HG03378 (cell line): Measurements from ENCODE around the gene IGSF10.
"Not testable (repeated sequence)": the region's sequence is repeated elsewhere in the genome, so short reads cannot be mapped to it uniquely, and the experiment has no call there.

ENCODE experiments used
- ATAC-seq: cut with Tn5 transposase; IDR thresholded peaks from one replicate; pipeline ENCODE4 v1.9.1; 2021; ENCODE audit warnings: mild to moderate bottlenecking, moderate library complexity; ENCODE audit not compliant: unreplicated experiment

Gene IGSF10

DNA sequence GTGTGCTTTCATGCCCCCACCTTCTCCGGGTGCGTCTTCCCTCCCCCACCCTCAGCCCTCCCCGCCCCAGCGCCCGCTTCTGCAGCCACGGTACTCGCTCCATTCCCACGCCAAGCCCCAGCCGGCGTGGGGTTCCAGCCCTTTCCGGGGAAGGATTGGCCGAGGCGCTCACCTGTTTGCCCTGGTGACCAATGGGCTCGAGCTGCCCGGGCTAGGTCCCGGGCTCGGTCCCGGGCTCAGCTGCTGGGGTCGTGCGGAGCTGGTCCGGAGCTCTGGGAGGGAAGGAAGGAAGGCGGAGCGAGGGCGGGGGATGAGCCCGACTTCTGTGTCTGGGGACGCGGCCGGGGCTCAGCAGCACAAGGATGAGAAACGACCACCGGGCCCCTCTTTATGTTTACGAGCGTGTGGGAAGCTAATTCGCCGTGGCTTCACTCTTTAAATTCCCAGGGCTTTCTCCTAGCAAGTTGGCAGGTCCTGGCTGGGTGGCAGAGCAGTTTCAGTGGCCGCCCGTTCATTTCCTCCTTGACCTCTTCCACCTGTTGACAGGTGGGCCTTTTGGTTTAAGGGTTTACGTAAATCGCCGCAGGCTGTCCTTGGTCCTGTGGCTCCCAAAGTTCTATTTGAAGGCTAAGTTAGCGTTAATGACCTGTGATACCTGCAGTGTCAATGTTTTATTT, at the start of gene IGSF10:
IGSF10 (minus strand) TSS at position 288 of the 677 bp plus-strand sequence. CDS start 2,352 bp downstream, outside the sequence.
- ATAC-seq, result no peak

DNA sequence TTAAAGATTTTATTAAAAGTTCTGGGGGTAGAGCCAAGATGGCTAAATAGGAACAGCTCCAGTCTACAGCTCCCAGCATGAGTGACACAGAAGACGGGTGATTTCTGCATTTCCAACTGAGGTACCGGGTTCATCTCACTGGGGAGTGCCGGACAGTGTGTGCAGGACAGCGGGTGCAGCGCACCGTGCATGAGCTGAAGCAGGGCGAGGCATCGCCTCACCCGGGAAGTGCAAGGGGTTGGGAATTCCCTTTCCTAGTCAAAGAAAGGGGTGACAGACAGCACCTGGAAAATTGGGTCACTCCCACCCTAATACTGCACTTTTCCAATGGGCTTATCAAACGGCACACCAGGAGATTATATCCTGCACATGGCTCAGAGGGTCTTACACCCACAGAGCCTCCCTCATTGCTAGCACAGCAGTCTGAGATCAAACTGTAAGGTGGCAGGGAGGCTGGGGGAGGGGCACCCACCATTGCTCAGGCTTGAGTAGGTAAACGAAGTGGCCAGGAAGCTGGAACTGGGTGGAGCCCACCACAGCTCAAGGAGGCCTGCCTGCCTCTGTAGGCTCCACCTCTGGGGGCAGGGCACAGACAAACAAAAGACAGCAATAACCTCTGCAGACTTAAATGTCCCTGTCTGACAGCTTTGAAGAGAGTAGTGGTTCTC, 48.7 kb upstream of the IGSF10 start:
- ATAC-seq, result not testable (repeated sequence)

- ATAC-seq, result no peak
These were observed 43.7 kb upstream of the IGSF10 start for GRCh38 chr3:151504606-151505005.

DNA sequence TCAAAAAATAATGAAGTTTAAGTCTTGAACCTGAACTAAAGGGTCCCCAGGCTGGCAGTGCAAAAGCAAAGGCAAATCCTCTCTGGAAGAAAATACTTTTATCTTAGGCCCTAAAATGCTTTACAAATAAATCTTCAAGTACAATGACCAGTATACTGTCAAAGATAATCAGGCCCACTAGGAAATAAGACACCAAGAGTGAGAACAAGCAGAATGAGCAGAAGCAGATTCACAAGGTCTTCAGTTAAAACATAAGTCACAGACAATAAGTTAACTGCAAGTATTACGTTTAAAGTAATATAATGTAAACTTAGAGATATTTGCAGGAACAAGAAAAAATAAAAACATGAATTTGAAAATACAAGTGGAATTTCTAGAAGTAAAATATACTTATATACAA, 42.2 kb upstream of the IGSF10 start:
- no peak for ATAC-seq

DNA sequence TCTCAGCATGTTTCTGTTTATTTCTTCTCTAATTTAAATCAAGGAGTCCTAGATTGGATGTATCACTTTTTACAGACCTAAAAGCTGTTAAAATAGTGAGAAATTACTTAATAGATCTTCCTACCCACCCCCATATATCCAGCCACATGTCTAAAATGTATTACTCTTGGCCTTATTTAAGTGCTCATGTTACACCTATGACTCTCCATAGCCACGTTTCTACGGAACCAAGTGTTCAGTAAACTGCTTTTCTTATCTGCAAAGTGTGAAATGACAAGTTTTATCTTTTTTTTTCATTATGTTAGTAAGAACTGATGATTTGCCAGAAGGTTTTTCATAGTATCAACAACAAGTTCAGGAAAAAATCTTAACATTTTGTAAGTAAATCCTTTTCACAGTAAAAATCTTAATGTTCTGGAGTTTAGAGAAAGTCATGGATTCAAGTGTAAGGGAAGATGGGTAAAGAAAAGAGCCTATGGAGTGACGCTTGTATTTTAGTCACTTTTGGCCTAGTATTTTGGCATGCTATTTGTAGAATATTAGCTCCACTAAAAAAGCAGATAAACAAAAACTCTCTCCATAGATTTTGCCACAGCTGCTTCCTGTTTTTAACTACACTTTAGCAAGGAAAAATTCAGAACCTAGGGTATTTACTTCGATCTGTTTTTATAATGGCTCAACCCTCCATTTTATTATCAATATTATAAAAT, 41.2 kb upstream of the IGSF10 start:
- no peak for ATAC-seq

GRCh38 chr3:151501171-151501922, 40.5 kb upstream of the IGSF10 start:
- ATAC-seq, result no peak

DNA sequence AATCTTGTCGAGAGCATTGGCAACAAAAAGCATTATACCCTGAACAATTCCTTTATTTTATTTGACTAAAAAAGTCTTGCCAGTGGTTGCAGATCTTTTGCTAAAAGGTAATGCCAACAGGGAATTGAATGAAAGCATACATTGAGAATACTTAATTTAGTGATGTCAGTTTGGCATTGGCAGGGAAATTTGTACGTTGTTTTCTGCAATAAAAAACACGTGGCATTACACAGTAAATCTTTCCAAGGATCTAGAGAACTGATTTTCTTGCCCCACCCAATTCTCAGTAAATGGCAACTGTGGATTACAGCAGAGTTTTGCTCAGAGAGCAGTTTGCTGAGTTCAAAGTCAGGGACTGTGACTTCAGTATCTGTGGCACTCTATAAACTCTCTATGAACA, 38.3 kb upstream of the IGSF10 start:
- ATAC-seq, result no peak

- ATAC-seq, result no peak
These were observed 30.7 kb upstream of the IGSF10 start for GRCh38 chr3:151491525-151491924.

GRCh38 chr3:151487833-151488232, 27.0 kb upstream of the IGSF10 start:
- not testable (repeated sequence) for ATAC-seq

GRCh38 chr3:151483961-151484520, 23.2 kb upstream of the IGSF10 start:
- no peak for ATAC-seq

DNA sequence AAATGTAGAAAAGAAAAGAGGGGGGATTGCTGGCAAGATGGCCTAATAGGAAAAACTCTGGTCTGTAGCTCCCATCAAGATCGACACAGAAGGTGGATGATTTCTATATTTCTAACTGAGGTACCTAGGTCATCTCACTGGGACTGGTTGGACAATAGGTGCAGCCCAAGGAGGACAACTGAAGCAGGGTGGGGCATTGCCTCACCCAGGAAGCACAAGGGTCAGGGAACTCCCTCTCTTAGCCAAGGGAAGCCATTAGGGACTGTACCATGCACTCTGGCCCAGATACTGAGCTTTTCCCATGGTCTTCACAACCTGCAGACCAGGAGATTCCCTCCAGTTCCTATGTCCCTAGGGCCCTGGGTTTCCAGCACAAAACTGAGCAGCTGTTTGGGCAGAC, 22.6 kb upstream of the IGSF10 start:
- ATAC-seq, result no peak

DNA sequence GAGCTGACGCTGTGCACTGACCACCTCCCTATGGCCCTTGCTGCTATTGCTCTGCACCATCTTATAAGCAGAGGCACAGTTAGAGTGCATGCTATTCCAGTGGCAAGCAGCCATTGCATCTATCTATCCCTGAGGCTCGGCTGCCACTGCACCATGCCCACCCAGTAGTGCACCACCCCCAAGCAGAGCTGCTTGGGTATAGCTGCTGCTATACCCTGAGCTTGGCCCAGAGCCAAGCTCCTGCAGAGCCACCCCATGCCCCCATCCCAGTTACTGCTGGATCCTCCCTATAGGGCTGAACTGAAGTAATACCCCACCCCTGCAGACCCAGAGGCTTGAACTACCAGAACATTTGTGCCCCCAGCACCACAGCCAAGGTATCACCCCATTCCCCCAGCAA, 19.6 kb upstream of the IGSF10 start:
- ATAC-seq, result no peak

- ATAC-seq, result no peak
These were observed 18.6 kb upstream of the IGSF10 start for GRCh38 chr3:151479452-151479851.

DNA sequence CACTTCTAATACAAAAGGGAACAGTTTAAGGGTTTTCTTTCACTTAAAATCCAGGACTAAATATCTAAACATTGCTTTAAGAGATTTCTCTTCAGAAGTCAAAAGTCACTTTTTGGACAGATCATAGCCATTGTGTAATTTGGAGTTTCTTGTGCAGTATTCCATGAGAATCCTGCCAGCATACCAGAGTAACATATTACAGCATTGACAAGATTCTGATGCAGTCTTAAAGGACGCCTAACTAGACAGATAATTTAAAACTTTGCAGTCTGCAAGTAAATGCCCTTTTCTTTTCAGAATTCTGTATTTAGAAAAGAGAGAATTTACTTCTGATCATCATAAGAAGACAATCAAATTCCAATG, 17.5 kb upstream of the IGSF10 start:
- ATAC-seq, result no peak

DNA sequence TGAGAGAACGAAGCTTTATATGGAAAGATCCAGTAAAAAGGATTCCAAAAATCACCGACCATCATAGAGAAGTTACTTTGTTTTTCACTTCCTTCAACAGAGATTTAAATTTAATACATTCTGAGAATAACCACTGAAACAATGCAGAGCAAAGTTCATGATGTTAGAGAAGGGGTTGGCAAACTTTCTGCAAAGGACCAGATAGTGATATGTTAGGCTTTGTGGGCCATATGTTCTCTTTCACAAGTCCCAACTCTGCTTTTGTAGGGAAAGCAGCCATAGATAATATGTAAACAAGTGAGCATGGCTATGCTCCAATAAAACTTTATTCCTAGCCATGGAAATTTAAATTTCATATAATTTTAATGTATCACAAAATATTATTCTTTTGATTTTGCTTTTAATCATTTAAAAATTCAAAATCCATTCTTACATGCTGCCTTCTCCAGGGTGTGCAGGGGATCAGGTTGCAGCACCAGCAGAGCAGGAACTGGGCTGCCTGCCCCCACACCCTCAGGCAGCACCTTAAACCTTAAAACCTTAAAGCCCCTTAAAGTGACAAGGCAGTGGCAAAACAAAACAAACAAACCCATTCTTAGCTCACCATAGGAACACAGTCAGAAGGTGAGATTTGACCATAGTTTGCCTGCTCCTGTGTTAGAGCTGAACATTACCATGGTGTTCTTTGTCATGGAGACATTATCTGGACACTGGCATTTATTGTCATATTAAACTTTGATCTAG, 16.9 kb upstream of the IGSF10 start:
- no peak for ATAC-seq

GRCh38 chr3:151476344-151477018, 15.6 kb upstream of the IGSF10 start:
- ATAC-seq, result no peak

- no peak for ATAC-seq
These were observed 7.5 kb upstream of the IGSF10 start for GRCh38 chr3:151468284-151468917.

DNA sequence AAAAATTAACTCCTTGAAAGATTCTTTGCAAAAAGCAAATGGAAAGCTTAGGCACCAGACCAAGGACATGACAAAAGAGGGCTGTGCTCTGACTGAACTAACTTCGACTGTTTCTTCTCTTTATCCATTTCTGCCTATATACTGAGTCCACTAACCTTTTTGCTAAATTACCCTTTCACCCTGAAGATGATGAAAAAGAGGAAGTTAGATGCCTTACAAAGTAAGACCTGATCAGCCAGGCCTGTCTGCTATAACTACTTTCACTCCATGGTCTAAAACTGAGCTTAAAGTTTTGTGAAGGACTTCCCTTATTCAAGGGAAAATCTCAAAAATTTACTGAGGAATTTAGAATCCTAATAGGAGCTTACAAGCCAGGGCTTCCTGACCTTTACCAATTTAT, 6.2 kb upstream of the IGSF10 start:
- ATAC-seq, result no peak

DNA sequence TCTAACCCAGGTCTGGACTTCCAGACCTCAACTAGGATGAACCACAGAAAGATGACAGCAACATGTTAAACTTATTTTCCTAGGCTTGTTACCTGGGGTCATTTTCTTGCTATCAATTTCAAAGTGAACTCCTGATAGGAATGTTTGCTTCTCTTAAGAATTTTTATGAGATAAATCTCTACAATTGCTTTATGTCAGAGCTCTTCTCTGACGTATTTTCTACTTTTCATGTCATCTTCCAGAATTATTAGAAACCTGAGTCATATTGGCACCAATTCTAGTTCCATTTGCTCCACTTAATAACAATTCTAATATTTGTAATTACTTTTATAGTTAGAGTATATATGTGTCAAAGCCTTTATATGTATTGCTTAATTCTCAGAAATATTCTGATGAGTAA, 2.1 kb upstream of the IGSF10 start:
- no peak for ATAC-seq
